NCI-H2081 treated with DMSO at 0.1 percent for 48 hours (cell line): Measurements from ENCODE around the gene ACAP3.

Experiments used
- DNase-seq: peaks from one replicate; lab custom pipeline; 2025; lab: John Stamatoyannopoulos, UW

Gene ACAP3

DNA sequence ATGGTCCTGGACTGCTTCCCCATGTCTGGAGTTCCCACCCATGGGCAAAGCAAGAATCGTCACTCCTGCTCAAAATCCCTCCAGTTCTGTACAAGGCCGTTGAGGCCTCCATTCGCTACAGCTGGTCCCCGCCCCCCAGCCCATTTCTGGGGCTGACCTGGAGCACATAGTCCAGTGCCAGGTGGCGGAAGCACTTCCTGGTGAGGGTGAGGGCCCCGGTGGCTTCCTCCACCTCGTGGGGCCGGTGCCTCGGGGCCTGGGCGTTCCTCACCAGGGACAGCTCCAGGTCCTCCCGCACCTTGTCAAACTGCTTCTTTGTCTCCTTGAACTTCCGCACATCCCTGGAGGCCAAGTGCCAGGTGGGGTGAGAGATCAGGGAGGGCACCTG lies 7.4 kb downstream of the ACAP3 start:
- DNase-seq, result no peak

DNA sequence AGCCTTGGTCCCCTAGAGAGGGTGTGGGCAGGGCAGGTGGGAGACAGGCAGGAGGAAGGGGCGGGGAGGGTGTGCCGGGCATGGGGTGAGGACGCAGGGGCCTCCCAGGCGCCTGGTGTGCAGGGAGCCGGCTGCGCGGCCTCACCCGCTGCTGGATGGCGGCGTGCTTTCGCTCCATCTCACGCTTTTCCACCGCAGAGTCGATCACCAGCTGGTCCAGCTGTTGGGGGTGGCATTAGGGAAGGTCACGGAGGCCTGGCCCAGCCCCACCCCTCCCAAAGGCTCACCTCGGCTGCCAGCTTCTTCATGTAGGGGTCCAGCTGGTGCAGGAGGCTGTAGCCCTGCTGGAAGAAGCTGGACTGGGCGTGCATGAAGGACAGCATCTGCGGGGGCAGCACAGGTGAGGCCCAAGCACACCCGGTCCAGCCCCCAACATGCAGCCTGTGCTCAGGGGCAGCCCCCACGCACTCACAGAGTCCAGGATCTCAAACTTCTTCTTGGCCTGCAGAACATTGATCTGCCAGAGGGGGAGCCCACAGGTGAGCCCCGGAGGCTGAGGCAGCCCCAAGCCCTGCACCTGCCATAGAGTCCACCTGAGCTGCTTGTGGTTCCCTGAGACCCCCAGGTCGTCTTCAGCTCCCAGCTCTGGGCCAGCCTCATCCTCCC lies 7.9 kb downstream of the ACAP3 start:
- DNase-seq, result no peak

DNA sequence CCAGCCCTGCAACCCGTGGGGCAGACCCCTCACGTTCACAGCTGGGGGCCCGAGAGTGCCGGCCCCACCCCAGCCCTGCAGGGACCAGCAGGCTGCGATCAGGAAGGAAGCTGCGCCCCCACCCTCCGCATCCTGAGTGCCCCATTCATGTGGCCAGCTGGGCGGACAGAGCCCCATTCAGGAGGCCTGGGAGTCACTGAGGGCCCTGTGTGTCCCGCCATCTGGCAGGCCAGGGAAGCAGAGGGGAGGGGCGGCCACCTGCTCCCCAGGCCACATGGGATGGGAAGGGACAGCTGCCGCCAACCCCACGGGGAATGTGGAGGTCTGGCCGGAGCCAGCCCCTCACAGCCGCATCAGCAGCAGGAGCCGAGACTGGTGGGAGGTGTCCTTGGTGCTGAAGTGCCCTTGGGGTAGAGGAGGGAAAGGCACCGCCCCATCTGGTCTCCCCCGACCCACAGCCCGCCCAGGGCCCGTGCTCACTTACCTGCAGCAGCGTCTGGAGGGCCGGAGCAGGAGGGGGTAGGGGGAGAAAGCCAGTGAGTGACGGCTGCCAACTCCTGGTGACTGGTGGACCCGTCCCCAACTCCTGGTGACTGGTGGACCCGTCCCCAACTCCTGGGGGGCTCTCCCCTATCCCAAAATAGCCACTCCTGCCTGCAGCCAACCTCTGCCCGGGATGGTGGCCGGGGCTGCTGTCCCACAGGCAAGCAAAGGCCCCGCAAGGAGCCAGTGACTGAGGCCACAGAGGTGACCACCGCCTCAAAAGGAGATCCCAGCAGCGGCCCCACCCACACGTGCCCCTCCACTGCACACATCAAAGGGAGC lies 8.7 kb downstream of the ACAP3 start:
- DNase-seq, result no peak

DNA sequence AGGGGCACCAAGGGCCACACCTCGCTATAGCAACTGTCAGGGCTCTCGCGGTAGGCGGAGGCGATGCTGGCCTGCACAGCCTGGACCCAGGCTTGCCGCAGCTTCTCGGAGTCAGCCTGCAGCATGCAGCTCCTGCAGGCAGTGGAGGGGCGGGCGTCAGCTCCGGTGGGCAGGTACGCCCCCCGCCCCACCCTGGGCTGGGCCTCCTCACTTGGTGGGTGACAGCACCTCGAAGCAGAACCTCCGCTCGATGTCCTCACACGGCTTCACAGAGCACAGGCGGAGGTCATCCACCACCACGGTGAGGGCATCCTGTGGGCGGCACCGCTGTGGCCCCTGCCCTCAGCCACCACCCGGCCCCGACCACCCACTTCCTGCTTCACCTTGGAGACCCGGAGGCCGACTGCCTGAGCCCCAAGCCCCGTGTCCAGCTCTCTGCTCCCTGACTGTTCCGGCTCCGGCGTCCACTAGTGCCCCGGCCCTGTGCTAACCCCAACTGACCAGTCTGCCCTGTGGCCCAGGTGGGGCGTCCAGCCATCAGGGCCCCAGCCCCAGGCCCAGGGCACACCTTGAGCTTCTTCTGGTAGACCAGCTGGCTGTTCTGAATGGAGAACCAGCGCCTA lies 9.8 kb downstream of the ACAP3 start:
- no peak for DNase-seq

DNA sequence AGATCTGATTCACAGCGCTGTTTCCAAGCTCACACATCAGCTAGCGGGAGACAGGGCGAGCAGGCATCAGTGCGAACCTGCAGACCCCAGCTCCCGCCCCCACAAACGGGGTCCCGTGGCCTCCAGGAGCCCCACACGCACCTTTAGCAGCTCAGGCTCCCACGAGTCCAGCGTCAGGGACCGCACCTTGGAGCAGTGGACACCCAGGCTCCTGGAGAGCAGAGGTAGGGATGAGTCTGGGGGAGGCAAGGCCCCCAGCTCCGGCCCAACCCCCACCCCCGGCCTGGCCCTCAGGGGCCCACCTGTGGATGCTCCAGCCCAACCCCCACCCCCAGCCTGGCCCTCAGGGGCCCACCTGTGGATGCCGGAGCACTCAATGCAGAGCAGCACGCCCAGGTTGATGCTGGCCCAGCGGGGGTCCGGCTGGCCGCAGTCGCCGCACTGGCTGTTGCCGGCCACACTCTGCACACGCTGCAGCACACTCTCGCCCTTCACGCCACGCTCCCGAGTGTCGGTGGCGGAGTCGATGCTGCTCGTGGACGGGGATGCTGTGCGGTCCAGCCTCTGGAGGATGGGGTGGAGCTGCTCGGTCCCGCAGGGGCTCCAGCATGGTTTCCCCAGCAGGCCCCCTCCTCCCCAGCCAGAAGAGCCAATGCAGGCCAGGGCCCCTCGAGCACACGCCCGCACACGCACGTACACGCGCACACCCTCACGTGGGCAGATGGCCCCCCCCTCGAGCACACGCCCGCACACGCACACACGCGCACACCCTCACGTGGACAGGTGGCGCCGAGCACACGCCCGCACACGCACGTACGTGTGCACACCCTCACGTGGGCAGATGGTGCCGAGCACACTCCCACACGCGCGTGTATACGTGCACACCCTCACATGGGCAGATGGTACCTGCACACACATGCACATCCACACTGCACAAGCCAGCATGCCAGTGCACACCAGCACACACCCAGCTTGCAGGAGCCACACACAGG lies 11.4 kb downstream of the ACAP3 start:
- no peak for DNase-seq

DNA sequence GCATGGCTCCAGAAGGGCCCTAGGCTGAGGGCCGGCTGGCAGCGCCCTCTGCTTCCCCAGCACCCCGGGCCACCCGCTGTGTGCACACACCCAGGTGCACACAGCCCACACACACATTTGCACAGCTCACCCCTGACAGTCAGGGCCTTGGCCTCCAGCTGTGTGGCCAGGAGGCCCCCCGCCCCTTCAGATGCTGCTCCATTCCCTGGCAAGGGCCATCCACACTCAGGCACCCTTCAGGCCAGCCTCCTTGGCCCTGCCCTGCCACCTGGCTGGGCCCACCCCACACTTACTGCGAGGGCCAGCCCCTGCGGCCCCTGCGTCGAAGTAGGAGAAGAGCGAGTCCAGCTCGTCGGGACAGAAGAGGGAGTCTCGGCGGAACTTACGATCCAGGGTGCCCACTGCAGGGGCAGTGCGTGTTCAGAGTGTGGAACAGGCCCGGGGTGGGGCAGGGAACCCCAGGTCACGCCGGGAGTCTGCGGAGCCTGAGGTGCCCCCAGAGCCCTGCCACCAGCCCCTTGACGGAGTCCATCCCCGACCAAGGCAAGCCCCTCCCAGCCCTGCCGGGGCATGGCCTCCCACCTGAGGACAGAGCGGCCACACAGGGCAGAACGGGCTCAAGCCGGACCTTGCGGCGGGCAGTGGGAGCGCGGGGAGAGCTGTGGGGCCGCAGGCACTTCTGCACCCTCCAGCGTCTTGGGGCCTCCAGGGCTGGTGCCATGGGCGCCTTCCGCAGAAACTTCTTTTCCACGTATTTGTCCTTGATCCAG lies 12.4 kb downstream of the ACAP3 start:
- DNase-seq, result no peak

DNA sequence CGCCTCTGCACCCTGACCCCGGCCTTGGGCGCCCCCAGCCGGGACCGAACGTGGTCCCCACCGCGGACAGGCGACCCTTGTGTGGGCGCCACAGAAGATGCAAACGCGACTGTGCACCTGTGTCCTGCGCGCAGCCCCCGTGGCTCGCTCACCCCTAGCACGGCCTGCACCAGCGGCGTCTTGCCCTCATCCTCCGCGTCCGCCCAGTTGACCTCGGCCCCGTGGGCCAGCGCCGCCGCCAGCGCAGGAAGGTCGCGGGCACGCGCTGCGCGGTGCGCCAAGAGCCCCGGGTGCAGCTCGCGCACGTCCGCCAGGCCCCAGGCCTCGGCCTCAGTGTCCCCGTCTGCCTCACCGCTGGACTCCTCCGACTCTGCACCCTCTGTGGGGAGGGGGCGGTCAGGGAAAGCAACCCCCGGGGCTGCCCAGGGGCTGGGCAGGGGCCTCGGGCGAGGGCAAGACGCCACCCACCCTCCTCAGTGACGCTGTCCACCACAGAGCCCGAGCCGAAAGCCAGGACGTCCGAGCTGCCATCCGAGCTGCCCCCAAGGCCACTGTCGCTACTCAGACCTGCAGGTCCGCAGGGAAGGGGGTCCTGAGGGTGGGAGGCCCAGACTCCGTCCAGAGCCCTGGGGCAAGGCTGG lies 13.4 kb downstream of the ACAP3 start:
- no peak for DNase-seq

DNA sequence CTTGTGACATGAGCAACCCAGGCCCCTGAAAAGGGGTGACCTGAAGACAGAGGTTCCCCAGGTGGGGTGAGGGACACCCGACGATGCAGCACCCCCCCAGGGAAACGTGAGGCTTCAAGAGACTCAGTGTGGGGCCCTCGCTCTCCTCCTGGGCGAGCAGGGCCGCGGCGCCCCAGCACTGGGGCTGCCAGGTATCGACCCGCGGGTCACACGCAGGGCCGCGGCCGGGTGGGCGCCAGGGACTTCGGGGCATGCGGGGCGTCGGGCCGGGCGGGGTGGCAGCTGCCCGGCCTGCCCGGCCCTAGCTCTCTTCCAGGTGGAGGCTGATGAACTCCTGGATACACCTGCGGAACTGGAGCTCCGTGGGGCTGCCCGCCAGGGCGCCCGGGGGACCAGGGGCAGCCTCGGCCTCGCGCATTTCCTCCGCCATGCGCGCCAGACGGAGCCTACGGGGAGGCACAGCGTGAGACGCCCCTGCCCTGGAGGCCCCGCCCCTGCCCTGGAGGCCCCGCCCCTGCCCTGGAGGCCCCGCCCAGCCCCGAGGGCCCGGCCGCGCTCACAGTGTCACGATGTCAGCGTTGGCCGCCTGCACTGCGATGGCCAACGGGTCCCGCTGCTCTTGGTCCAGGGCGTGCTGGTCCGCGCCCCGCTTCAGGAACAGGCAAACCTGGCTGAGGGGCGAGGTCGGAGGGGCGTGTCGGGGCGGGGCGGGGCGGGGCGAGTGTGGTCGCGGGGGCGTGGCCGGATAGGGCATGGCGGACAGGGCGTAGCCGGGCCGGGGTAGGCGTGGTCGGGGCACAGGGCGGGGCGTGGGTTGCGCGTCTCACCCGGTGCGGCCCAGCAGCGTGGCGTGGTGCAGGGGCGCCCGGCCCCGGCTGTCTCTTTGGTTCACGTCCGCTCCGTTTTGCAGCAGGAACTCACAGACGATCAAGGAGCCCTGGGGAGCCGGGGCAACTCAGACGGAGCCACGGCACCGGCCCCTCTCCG lies 14.2 kb downstream of the ACAP3 start:
- no peak for DNase-seq

DNA sequence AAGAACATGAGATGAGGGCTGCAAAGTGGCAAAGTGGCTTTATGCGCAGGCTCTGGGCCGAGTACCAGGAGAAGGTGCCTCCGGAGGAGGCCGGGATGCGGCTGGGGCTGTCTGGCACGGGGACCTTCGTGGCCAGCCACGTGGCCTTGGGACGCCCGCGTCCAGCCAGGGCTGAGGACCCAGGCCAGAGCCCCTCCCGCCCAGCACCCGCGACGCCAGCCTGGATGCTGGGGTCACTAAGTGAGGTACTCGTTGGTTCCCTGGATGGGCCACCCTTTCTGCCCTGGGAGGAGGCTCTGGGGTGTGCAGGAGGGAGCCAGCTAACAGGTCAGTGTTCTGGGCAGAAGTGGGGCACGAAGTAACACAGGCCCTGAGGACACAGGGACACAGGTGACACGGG lies 14.9 kb downstream of the ACAP3 start:
- DNase-seq, result no peak

DNA sequence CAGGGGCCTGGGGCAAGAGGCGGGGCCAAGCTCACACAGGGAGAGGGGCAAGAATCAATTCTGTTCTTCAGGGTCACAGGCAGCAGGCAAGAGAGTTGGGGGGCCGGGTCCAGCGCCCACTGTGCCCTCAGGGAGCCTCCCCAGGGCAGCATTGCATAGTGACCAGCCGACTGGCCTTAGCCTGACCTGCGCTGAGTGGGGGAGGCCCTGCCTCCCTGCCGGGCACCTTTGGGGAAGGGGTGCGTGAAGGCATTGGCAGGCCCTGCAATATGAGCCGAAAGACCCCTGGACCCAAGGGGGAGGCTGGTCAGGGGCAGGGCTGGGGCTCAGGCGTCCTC lies 15.3 kb downstream of the ACAP3 start:
- DNase-seq, result no peak

DNA sequence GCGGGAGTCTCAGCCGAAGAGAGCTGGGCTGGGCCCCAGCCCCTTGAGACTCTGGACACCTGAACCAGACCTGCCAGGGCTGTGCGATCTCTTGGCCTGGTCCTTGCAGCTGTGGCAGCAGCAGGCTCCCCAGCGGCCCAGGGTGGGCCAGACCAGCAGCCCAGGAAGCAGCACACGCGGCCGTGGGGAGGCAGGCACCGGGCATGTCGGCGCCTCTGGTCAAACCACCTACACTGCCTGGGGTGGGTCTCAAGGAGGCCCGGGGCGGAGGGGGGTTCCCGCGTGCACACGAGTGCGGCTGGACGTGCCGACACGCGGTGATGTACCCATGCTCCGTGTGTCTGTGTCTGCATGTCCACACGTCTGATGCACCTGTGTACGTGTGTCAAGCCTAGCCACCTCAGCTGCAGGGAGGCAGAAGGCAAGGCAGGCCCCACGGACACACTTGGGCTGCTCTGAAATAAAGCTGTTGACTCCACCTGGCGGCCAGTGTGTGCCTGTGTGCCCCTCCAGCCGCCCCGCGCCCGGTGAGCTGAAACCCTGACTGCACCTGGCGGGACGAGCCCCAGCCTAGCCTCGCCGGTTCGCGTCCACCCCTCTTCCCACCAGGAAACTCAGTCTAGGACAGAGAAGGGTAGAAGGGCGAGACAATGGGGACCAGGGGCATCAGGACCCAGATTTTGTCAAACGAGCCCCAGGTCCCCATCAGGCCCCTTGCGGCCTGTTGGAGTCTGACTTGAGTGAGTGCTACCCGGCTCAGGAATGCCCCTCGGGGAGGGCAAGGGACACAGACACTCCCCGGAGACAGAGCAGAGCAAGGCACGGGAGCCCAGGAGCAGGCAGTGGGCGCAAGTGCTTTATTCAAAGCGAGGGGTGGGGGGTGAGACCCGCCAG lies 15.9 kb downstream of the ACAP3 start:
- no peak for DNase-seq

DNA sequence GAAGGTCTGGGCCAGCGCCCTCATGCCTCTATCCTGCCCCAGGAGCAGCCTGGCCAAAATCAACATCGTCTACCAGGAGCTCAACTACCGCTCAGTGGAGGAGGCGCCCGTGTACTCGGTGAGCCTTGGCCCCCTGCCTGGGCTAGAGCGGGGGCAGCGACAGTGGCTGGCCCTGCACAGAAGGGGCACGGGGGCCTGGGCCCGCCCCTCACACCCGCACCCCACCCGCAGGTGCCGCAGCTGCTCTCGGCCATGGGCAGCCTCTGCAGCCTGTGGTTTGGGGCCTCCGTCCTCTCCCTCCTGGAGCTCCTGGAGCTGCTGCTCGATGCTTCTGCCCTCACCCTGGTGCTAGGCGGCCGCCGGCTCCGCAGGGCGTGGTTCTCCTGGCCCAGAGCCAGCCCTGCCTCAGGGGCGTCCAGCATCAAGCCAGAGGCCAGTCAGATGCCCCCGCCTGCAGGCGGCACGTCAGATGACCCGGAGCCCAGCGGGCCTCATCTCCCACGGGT lies 16.7 kb downstream of the ACAP3 start:
- no peak for DNase-seq

DNA sequence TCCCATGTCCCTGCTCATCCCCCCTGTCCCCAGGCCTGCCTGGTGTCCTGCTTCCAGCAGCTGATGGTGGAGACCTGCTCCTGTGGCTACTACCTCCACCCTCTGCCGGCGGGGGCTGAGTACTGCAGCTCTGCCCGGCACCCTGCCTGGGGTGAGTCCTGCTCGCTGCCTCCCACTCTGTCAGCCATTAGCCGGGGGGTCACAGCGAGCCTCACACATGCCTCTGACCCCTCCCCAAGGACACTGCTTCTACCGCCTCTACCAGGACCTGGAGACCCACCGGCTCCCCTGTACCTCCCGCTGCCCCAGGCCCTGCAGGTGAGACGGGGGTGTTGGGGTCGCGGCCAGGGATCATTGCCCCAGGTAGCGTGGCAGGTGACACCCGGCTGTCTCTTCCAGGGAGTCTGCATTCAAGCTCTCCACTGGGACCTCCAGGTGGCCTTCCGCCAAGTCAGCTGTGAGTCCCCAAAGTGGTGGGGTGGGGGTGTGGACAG lies 17.4 kb downstream of the ACAP3 start:
- DNase-seq, result no peak

DNA sequence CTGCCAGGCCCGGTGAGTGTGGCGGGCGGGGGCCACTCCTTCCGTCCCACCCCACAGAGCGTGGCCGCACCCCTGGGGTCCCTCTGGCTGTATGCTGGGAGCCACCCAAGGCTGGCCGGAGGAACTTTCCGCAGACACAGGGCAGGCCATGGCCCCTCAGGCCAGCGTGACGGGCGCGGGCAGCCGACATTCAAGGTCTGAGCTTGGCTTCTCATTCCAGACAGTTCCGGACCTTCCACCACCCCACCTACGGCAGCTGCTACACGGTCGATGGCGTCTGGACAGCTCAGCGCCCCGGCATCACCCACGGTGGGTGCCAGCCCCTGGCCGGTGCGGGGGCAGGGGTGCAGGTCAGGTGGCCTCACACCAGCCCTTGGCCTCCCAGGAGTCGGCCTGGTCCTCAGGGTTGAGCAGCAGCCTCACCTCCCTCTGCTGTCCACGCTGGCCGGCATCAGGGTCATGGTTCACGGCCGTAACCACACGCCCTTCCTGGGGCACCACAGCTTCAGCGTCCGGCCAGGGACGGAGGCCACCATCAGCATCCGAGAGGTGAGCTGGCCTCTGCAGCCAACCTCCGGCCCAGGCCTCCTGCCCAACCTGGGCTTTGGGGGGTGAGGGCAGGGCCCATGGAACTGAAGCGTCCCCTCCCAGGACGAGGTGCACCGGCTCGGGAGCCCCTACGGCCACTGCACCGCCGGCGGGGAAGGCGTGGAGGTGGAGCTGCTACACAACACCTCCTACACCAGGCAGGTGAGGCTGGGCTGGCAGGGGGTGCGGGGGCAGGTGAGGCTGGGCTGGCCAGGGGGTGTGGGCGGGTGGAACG lies 20.2 kb downstream of the ACAP3 start:
- no peak for DNase-seq

DNA sequence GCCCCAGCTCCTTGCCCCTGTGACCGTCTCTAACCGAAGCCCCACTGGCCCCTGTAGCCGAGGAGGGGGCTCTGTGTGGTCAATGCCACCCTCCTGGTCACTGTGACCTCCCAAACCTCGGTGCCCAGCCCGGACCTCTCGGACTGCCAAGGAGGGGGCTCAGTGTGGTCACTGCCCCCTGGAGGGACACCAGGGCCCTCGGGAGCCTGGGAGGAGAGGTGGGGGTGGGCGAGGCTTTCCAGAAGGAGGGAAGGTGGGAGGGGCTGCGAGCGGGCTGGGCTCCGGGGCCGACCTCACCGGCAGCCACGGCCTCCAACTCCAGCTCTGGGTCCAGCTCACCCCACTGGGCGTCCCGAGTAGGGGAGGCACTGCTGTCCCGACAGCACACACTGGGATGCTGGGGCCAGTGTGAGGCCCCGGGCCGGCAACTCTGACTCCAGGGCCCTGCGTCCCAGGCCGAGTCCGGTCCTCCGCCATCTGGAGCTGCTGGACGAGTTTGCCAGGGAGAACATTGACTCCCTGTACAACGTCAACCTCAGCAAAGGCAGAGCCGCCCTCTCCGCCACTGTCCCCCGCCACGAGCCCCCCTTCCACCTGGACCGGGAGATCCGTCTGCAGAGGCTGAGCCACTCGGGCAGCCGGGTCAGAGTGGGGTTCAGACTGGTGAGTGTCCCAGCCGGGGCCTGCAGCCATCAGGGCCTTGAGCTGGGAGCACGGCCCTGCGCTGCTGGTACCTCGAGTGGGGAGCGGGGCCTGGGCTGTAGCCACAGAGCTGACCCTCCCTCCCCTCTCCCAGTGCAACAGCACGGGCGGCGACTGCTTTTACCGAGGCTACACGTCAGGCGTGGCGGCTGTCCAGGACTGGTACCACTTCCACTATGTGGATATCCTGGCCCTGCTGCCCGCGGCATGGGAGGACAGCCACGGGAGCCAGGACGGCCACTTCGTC lies 21.1 kb downstream of the ACAP3 start:
- DNase-seq, result no peak
